WTC11 (cell line): ENCODE results near the gene IFI27. TPM values are rescaled to one million over a fixed set of nuclear protein-coding genes. Genes with fewer than 3 reads are reported as not detected.
A peak's percentile ranks its signal among the peaks of the same experiment; 100 is the strongest.
"Not testable (repeated sequence)": the region's sequence is repeated elsewhere in the genome, so short reads cannot be mapped to it uniquely, and the experiment has no call there.

Experiments used
- ATAC-seq: fragments of 200-7000 bp; cut with Tn5 transposase; 2 replicates; pipeline ENCODE4 v1.10.0; 2021; ENCODE audit warnings: mild to moderate bottlenecking, moderate library complexity
- CTCF ChIA-PET: fragments of 300-600 bp; sonication (Branson Sonifier 250); formaldehyde crosslinking; loops from one replicate; lab custom pipeline; 2021; ENCODE audit warnings: antibody characterized with exemption; lab: Charles Lee
- POLR2A ChIA-PET: fragments of 350-600 bp; sonication (Branson Sonifier 250); formaldehyde crosslinking; loops from one replicate; lab custom pipeline; 2021; ENCODE audit warnings: antibody characterized with exemption; lab: Charles Lee
- DNase-seq: peaks from one replicate; pipeline ENCODE4 v3.0.0; 2021; ENCODE audit warnings: low spot score
- H3K27ac Mint-ChIP-seq: 2 replicates; pipeline ENCODE4 v1.8.0; 2021; ENCODE audit warnings: mixed read lengths
- H3K27me3 Mint-ChIP-seq: 2 replicates; pipeline ENCODE4 v1.8.0; 2021; ENCODE audit warnings: low read depth, mild to moderate bottlenecking, moderate library complexity, mixed read lengths
- H3K36me3 Mint-ChIP-seq: 2 replicates; pipeline ENCODE4 v1.8.0; 2021; ENCODE audit warnings: mixed read lengths
- H3K4me1 Mint-ChIP-seq: 2 replicates; pipeline ENCODE4 v1.8.0; 2022; ENCODE audit warnings: mixed read lengths
- H3K4me3 Mint-ChIP-seq: 2 replicates; pipeline ENCODE4 v1.8.0; 2021; ENCODE audit warnings: mild to moderate bottlenecking, moderate library complexity, mixed read lengths
- H3K9me3 Mint-ChIP-seq: 2 replicates; pipeline ENCODE4 v1.8.0; 2021; ENCODE audit warnings: mixed read lengths
- ATF2 ChIP-seq: sonication (generic); formaldehyde crosslinking; IDR thresholded peaks from 2 replicates; pipeline ENCODE4 v1.8.1; 2022; ENCODE audit warnings: low read depth, missing genetic modification reagents, borderline replicate concordance
- ATF3 ChIP-seq: sonication (generic); formaldehyde crosslinking; conservative IDR thresholded peaks from 2 replicates; pipeline ENCODE4 v1.8.1; 2022; ENCODE audit warnings: mild to moderate bottlenecking, missing genetic modification reagents
- FOXK1 ChIP-seq: sonication (generic); formaldehyde crosslinking; IDR thresholded peaks from 2 replicates; pipeline ENCODE4 v1.8.0; 2022; ENCODE audit warnings: mild to moderate bottlenecking, moderate library complexity, missing genetic modification reagents
- FOXP1 ChIP-seq: sonication (generic); formaldehyde crosslinking; IDR thresholded peaks from 2 replicates; pipeline ENCODE4 v1.8.0; 2022; ENCODE audit warnings: missing genetic modification reagents, mild to moderate bottlenecking, moderate library complexity, borderline replicate concordance
- JUN ChIP-seq: sonication (generic); formaldehyde crosslinking; IDR thresholded peaks from 2 replicates; pipeline ENCODE4 v1.8.0; 2023; ENCODE audit warnings: mild to moderate bottlenecking, missing genetic modification reagents
- KAT7 ChIP-seq: sonication (generic); formaldehyde crosslinking; IDR thresholded peaks from 2 replicates; pipeline ENCODE4 v1.8.1; 2023; ENCODE audit warnings: missing genetic modification reagents, mild to moderate bottlenecking, borderline replicate concordance
- NR2C2 ChIP-seq: sonication (generic); formaldehyde crosslinking; IDR thresholded peaks from 2 replicates; pipeline ENCODE4 v1.8.0; 2022; ENCODE audit warnings: mild to moderate bottlenecking, missing genetic modification reagents
- TCF7 ChIP-seq: sonication (generic); formaldehyde crosslinking; IDR thresholded peaks from 2 replicates; pipeline ENCODE4 v1.8.0; 2022; ENCODE audit warnings: mild to moderate bottlenecking, low read depth, missing genetic modification reagents, moderate library complexity
- ZNF232 ChIP-seq: sonication (generic); formaldehyde crosslinking; IDR thresholded peaks from 2 replicates; pipeline ENCODE4 v1.8.0; 2022; ENCODE audit warnings: mild to moderate bottlenecking, missing genetic modification reagents
- ZNF317 ChIP-seq: sonication (generic); formaldehyde crosslinking; IDR thresholded peaks from 2 replicates; pipeline ENCODE4 v1.8.1; 2023; ENCODE audit warnings: low read depth, mild to moderate bottlenecking, moderate library complexity, missing genetic modification reagents, borderline replicate concordance
- ZNF512 ChIP-seq: sonication (generic); formaldehyde crosslinking; IDR thresholded peaks from 2 replicates; pipeline ENCODE4 v1.8.1; 2022; ENCODE audit warnings: missing genetic modification reagents, borderline replicate concordance
- total RNA-seq: library from RNA; stranded (reverse); gene quantifications from 3 replicates; pipeline ENCODE4 v1.2.3, GENCODE V29; 2021
- TF ChIP-seq, protein P1 (sequence below): sonication (generic); formaldehyde crosslinking; IDR thresholded peaks from 2 replicates; pipeline ENCODE4 v1.8.1; 2023; ENCODE audit warnings: mild to moderate bottlenecking, missing genetic modification reagents, moderate library complexity
- TF ChIP-seq, protein P2 (sequence below): sonication (generic); formaldehyde crosslinking; IDR thresholded peaks from 2 replicates; pipeline ENCODE4 v1.8.1; 2023; ENCODE audit warnings: mild to moderate bottlenecking, missing genetic modification reagents, borderline replicate concordance

Gene IFI27
- total RNA-seq, 1 experiment from 2014 or later, result 1.8 TPM

DNA sequence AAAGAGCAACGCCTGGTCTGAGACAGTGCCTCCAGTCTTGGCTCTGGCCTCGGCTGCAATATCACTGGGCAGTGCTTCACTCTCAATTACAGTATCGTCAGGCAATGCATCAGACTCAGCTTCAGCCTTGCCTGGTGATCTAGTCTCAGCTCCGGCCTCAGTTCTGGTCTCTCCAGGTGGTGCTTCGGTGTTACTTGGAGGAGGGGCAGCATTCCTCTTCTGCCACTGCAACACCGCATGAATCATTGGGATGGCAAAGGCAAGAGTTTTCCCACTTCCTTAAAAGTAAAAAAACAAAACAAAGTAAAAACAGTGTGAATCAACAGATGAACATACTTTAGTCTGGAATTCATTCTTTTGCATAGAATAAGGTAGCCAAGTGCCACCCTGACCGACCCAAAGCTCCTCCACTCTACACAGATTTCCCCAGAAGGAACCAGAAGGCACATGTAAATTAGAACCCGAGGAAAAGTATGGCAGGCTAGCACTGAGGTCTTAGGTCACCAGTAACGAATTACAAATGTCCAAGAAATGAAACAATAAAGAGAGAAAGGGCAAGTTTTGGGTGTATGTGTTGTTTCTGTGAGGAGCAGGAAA, 48.1 kb upstream of the IFI27 start (continued):
- TF ChIP-seq JUN (CRISPR knock-in tag), result no peak

- TF ChIP-seq KAT7 (CRISPR knock-in tag) (no peak), TCF7 (CRISPR knock-in tag) (no peak), ATF2 (CRISPR knock-in tag) (no peak), NR2C2 (no peak), ATF3 (CRISPR knock-in tag) (no peak), ZNF512 (CRISPR knock-in tag) (no peak), ZNF317 (CRISPR knock-in tag) (no peak), ZNF232 (CRISPR knock-in tag) (no peak), FOXK1 (CRISPR knock-in tag) (no peak), FOXP1 (CRISPR knock-in tag) (no peak)
- TF ChIP-seq, protein P1, sequence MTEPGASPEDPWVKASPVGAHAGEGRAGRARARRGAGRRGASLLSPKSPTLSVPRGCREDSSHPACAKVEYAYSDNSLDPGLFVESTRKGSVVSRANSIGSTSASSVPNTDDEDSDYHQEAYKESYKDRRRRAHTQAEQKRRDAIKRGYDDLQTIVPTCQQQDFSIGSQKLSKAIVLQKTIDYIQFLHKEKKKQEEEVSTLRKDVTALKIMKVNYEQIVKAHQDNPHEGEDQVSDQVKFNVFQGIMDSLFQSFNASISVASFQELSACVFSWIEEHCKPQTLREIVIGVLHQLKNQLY, result no peak
- TF ChIP-seq, protein P2, sequence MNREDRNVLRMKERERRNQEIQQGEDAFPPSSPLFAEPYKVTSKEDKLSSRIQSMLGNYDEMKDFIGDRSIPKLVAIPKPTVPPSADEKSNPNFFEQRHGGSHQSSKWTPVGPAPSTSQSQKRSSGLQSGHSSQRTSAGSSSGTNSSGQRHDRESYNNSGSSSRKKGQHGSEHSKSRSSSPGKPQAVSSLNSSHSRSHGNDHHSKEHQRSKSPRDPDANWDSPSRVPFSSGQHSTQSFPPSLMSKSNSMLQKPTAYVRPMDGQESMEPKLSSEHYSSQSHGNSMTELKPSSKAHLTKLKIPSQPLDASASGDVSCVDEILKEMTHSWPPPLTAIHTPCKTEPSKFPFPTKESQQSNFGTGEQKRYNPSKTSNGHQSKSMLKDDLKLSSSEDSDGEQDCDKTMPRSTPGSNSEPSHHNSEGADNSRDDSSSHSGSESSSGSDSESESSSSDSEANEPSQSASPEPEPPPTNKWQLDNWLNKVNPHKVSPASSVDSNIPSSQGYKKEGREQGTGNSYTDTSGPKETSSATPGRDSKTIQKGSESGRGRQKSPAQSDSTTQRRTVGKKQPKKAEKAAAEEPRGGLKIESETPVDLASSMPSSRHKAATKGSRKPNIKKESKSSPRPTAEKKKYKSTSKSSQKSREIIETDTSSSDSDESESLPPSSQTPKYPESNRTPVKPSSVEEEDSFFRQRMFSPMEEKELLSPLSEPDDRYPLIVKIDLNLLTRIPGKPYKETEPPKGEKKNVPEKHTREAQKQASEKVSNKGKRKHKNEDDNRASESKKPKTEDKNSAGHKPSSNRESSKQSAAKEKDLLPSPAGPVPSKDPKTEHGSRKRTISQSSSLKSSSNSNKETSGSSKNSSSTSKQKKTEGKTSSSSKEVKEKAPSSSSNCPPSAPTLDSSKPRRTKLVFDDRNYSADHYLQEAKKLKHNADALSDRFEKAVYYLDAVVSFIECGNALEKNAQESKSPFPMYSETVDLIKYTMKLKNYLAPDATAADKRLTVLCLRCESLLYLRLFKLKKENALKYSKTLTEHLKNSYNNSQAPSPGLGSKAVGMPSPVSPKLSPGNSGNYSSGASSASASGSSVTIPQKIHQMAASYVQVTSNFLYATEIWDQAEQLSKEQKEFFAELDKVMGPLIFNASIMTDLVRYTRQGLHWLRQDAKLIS, result no peak
- ATAC-seq (peak; percentile 53), DNase-seq (no peak)
- POLR2A ChIA-PET, result no interaction called here
- no peaks in the 10 kb centered on the region; the same call in 1 of the 2 replicates for H3K27me3 Mint-ChIP-seq
- H3K9me3 Mint-ChIP-seq, result peaks cover 38% of the 10 kb centered on the region
- H3K36me3 Mint-ChIP-seq, result peaks cover 54% of the 10 kb centered on the region
- H3K4me3 Mint-ChIP-seq, result no peak overlapping the region
- H3K27ac Mint-ChIP-seq, result peak overlapping the region; percentile 42
- H3K4me1 Mint-ChIP-seq, result peaks cover 42% of the 10 kb centered on the region
- CTCF ChIA-PET, result interaction anchor here (0.6 to 4.4 kb wide), 7 partner anchors 30 to 126 kb away, joined by 3 to 22 read pairs (median 4); no protein-coding TSS in a partner anchor
Observed at GRCh38 chr14:94066089-94066676, 44.4 kb upstream of the IFI27 start.

DNA sequence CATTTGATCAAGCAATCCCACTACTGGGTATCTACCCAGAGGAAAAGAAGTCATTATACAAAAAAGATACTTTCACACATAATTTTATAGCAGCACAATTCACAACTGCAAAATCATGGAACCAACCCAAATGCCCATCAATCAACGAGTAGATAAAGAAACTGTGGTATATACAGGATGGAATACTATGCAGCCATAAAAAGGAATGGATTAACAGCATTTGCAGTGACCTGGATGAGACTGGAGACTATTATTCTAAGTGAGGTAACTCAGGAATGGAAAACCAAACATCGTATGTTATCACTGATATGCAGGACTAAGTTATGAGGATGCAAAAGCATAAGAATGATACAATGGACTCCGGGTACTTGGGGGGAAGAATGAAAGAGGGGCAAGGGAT, 38.5 kb upstream of the IFI27 start:
- H3K27ac Mint-ChIP-seq, POLR2A ChIA-PET, CTCF ChIA-PET, DNase-seq, ATAC-seq, H3K27me3 Mint-ChIP-seq, H3K4me3 Mint-ChIP-seq: not testable (repeated sequence)
- peaks cover 12% of the 10 kb centered on the region for H3K4me1 Mint-ChIP-seq
- peaks cover 68% of the 10 kb centered on the region for H3K36me3 Mint-ChIP-seq
- peaks cover 66% of the 10 kb centered on the region for H3K9me3 Mint-ChIP-seq
